IPS DF 19.7 (cell line): ENCODE measurements around the gene PRKAG1.
A peak's percentile ranks its signal among the peaks of the same experiment; 100 is the strongest.
"Not testable (repeated sequence)": the region's sequence is repeated elsewhere in the genome, so short reads cannot be mapped to it uniquely, and the experiment has no call there.

Experiments used
- DNase-seq: peaks from one replicate; pipeline ENCODE4 v3.0.0-alpha.2; 2013; ENCODE audit warnings: low read depth, low spot score

PRKAG1 gene

DNA sequence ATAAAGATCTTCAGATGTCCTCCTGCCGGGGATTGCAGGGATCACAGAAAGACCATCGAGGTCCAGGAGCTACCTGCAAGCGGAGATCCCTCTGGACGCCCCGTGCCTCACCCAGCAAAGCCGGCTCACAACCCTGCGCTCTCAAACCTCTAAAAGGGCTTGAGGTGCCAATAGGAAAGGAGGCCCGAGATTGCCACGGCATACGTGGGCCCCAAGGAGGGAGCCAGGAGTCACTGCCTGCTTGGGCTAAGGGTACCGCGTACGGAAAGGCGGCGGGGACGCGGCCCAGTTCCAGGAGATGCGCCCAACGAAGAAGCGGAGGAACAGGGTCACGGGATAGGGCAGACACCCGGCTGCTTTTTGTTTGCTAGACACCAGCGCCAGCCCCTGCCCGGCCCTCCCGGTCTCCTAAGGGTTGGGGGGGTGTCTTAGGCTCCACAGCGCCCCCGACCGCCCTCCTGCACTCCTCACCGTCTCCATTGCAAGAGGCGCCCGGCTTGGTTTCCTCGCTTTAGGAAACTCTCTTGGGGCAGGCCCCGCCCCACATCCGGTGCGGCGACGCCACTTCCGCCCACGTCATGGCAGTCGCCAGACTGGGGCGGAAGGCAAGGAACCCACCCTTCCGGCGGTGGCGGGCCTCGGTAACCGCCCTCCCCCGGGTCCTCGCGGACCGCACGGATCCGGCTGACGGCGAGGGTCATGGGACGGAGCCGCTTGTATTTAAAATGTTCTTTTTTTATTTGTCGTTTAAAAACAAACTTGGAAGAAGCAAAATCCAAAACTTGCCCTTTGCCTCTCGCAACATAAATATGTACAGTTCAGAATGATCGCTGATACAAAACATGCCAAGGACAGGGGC lies at the start of gene PRKAG1:
Gene PRKAG1, minus strand, starts transcription at position 516 of the 859 bp plus-strand sequence. Its CDS starts 36 bp downstream, at position 480.
- peak; percentile 90 for DNase-seq

DNA sequence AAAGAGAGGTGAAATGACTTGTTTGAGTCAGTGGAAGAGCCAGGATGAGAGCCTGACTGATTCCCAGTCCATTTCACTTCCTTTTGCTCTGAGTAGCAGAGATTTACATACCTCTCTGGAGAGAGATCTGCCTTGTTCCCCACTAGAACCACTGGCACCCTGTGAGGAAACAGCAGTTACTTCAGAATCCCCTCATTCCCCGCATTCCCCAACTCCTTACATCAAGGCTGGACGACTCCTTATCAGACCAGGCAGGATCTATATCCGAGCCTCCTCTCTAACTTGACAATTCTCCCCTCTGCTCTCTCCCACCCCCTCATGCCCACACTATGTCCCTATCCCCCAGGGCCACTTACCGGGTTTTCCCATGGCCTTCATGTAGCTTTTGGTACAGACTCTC lies 47.5 kb upstream of the PRKAG1 start:
- no peak for DNase-seq

DNA sequence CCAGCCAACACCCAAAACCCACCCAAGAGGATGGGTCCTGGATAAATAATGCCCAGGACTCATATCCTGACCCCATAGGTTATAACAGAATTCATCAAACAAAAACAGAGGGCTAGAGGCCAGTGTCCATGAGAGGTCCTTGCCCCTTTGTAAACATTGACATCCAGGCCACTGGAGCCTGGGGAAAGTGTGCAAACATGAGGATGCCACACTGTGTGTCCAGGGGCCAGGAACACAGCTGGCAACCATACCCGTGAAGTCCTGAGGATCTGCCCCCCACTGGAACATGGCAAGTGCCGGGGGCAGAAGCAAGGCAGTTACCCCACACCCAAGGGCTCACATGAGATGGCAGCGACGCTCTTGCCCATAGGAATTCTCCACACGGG lies 46.2 kb upstream of the PRKAG1 start:
- DNase-seq: no peak

DNA sequence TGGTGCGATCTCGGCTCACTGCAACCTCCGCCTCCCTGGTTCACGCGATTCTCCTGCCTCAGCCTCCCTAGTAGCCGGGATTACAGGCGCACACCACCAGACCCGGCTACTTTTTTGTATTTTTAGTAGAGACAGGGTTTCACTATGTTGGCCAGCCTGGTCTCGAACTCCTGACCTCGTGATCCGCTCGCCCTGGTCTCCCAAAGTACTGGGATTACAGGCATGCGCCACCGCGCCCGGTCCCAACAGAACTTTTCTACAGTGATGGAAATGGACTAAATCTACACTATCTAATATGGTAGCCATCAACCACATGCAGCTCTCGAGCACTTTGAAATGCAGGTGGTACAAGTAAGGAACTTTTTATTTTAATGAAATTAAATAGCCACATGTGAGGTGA lies 43.3 kb upstream of the PRKAG1 start:
- DNase-seq: not testable (repeated sequence)

DNA sequence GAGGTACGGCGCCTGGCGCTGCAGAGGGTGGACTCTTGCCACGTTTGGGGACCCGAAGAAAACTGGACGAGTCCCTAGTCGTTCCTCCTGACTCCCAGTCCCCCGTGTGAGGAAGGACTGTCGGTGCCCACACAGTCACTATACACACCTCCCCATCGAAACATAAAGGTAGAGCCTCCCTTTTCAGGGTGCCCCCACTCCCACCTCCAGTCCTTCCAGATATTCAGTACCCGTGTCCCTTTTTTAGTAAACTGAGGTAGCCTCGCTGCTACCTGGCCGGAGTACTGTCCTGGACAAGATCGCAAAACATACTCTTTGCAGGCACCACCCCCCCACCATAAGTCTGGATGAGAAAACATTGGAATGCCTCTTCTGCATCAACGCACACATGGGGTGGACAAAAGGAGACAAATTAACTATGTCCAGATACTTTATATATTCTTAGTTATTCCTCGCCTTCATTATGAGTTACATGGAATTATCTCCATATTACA lies 42.6 kb upstream of the PRKAG1 start:
- no peak for DNase-seq

DNA sequence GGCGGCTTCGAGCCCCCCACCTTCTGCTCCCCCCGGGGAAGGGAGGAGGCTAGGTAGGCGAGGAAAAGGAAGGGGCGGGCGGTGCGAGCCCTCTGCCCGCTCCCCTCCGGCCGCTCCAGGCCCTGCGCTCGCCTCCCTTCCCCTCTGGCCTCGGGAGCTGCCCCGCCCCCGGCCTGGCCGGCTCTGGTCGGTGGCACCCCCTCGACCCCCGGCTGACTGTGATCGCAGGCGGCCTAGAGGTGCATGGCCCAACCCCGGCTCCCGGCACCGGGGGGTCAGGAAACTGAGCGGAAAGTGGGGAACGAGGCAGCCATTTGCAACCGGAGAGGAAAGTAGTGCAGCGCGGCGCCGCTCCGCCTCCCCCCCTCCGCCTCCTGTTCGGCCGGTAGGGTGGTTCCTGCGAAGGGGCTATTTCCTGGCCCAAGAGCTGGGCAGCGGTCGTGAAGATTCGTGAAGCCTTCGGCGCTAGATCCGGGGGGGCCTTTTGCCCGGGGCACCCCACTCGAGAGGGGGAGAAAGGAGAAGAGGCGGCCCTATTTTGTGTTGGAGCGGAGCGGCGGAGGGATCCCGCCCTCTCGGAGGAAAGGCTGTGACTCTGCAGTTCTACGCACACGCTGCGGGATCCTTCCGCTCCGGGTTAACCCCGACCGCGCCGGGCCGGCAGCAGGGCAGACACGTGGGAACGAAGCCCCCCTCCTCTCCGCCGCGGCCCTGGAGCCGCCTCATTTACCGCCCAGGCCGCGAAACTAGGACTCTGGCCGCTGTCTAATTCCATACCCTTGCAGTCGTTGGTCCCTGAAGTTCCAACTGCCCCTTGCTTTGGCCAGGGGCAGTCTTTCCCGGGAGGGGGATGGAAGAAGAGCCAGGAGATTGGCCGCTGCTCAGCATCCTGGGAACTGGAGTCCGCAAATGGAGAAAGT lies 41.9 kb upstream of the PRKAG1 start, which contains the start of gene KMT2D:
Gene KMT2D, minus strand, starts transcription at position 558 of the 920 bp plus-strand sequence. CDS start 5,470 bp downstream, outside the sequence.
- peak; percentile 93 for DNase-seq

DNA sequence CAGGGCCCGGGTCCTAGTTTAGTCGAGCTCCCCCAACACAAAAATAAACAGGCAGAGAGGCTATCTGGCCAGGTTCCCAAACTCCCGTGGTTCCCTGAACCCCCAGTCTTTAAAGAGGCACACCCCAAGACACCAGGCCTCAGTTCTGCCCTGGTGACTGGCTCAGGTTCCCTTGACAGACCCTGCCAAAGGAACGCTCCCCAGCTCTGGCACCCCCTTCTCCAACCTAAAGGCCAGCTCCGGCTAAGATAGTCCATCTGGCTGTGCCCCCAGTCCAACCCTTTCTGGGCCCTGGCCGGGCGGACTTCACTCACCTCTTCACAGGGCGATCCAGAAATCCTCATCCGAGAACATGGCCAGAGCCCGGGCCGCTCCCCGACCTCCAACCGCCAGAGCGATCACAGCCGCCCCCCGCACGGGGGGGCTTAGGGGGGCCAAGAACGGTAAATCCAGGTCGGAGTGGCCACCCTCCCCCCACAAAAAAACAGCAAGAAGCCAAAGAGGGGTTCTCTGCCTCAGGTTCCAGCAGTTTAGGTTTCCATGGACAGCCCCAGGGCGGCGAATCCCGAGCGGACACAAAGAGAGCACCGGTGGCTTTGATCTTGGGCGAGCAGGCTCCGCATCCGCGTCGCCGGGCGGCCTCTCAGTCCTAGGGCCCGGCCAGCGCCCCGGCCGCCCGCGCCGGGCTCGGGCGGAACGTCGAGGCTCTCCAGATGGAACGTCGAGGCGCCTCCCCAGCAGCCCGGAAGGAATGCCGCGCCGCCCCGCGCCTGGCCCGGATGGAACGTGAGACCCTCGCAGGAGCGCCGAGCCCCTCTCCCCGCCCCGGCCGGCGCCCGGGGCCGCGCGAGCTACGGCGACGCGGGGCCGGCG lies 41.0 kb upstream of the PRKAG1 start:
- DNase-seq: no peak

DNA sequence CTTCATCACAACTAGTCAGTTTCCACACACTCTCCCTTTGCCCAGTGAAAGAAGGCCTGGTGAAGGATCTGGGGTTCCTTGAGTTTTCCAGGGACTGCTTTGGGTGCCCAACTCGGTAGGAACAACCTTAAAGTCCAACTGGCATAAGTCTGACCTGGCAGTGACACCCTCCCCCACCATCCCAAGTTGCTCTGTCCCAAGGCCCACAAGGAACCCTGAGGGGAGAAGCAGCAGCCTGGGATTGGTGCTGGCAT lies 40.4 kb upstream of the PRKAG1 start:
- no peak for DNase-seq

DNA sequence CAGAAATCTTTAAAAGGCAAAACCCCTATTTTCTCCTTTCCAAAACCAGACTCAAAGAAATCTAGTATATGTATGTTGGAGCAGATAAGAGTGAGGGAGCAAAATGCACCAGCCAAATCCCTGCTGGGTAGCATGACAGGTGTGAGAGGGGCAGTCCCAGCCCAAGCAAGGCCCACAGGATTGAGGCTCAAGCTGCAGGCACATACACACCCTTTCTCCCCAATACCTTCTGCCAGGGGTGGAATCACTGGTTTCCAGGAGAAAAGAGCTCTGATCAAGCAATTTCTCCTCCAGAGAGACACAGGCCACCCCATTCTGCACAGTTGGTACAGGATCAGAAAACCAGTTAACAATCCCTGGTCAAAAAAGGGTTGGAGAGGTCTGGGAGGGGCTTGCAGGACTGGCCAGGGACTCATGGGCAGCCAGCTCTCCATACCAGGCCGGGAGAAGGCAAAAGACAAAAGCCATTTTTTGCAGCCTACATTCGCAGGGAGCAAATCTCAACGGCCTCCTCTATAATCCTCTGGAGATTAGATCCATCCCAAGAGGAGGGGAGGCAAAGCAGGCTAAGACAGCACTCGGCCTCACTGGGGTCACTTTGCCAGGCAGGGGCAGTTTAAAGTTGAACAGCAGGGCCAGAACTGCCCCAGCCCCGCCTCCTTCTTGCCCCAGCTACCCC lies 39.9 kb upstream of the PRKAG1 start:
- no peak for DNase-seq

DNA sequence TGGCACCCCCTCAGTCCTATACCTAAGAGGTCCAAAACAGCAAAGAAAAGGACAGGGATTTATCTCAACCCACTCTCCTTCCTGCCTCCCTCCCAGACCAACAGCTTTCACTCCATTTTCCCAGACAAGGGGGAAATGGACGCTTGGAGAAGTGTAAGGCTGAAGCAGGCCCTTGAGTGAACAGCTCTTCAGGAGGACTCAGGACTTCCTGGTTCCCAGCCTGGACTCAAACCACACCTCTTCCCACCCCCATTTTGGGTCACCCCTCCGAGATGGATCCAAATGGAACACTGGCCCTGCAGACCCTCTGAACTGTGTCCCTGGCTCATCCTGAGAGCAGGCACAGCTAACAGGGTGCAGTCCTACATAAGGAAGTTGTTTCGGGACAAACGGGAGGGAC lies 39.3 kb upstream of the PRKAG1 start:
- DNase-seq: no peak

DNA sequence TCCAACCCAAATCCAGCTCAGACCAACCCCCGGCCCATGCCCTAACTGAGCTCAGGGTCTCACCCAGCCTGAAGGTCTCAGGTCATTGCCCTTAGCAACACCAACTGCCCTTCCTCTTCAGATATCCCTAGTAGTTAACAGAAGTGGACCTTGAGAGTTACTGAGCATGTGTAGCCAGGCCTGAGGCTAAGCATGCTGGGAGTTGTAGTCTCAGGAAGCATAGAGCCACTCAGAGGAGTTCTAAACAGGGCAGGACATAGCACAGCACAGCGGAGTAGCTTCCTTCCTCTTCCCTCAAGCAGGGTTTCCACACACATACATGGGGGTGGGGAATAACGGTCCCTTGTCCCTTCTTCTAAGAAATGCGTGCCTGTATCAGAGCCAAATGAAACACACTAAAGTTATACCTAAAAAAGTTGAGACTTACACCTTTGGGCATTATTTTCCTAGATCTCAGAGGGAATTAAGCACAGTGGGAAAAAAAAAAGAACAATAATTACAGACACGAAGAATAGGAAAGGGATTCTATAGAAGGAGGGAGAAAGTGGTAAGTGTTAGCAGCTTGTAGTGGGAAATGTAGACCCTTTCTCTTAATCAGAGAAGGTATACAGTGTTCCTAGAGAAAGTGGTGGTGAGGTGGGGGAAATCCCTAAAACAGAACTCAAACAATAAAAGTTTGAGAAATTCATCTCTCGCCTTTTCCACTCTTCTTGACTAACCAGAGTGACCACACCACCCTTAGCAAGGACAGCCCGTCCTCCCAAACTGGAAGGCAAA lies 37.6 kb upstream of the PRKAG1 start:
- DNase-seq: peak; percentile 75

DNA sequence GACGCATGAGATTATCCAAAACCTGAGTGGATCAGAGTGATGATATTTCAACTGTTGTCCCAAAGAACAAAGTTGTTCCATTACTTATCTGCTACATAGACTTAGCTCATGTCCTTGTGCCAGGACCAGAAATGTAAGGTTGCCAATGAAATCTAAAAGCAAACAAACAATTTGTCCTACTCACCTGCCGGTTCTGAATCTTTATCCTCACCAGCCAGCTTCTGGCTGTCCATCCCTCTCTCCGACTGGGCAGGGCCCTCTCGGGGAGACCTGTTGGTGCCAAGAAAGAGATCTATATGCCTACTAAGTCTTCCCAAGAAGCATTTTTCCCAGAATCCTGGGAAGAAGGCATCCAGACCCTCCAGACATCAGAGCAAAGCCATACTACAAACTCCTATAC lies 36.5 kb upstream of the PRKAG1 start:
- no peak for DNase-seq

DNA sequence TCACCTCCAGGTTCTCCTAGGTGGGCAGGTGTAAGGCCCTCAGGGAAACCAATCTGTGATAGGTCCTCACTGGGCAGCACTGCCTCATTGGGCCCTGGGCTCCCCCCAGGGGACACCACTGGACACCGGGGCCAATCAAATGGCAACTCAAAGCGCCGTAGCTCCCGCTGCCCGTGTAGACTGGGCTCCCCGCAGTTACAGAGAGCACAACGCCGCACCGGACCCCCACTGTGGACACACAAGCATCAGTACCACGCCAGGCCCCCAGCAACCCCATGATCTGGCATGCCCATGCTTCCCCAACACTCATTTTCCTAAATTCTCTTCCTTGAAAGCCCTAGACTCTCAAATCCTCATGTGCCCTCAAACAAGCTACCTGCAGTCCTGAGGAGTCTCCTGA lies 35.9 kb upstream of the PRKAG1 start:
- DNase-seq: no peak

DNA sequence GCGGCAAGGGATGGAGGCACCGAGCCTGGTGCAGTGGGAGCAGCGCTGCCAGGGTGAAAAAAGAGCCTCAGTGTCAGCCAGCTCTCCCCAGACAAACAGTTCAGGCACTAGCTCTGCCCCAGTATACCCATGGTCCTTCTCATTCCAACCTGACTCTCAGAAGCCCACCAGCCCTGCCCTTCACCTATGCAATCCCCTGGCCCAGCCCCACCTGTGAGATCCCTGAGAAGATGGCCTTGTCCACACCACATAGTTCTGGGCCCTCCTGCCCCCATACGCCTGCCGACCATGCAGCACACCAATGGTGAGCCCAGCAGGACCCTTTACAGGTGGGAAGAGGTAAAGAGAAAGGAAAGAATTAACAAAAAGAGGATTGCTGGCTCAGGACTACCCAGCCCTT lies 35.5 kb upstream of the PRKAG1 start:
- no peak for DNase-seq

DNA sequence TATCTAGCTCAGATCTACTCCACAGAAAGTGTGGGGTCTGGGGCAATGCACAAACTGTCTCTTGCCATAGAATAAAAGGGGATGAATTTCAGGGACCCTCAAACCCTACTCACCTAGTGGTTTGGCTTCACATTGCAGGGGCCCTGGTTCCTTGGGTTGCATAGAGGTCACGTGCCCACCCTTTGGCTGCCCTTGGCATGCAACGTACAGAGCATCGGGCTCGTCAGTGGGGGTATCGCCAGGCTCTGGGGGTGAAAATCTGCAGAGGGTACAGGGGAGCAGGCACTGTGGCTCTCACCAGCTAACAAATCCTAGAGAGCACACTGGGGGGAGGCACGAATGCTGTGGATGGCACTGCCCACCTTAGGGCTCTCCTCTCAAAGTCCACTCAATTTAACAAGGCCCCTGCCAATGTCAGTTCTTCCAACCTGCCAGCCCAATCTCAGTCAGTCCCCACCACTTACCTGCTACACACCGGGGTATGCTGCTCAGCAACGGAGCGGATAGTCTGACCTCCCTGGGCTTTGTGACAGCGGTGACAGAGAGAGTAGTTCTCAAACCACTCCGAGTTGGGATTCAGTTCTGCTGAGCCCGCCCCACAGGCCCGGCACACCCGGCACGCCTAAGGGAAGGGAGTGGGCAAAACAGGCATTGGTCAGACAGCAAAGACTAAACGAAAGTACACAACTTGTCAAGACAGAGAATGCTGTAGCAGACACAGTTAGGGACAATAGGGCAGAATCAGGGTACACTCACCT lies 34.1 kb upstream of the PRKAG1 start:
- no peak for DNase-seq

DNA sequence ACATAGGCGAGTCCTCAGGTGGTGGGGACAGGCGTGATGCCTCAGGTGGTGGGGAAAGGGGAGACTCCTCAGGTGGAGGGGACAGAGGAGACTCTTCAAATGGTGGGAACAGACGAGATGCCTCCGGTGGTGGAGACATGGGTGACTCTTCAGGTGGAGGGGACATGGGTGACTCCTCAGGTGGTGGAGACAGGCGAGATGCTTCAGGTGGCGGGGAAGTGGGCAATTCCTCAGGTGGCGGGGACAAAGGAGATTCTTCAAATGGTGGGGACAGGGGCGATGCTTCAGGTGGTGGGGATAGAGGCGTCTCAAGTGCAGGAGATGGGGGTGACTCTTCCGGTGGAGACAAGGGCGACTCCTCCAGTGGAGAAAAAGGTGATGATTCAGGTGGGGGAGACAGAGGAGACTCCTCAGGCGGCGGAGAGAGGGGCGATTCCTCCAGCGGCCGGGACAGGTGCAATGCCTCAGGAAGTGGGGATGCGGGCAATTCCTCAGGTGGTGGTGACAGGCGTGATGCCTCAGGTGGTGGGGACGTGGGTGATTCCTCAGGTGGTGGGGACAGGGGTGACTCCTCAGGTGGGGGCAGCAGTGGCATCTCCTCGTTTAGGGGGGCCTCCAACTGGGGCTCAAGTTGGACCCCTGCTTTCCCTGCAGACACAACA lies 33.3 kb upstream of the PRKAG1 start:
- DNase-seq: no peak

DNA sequence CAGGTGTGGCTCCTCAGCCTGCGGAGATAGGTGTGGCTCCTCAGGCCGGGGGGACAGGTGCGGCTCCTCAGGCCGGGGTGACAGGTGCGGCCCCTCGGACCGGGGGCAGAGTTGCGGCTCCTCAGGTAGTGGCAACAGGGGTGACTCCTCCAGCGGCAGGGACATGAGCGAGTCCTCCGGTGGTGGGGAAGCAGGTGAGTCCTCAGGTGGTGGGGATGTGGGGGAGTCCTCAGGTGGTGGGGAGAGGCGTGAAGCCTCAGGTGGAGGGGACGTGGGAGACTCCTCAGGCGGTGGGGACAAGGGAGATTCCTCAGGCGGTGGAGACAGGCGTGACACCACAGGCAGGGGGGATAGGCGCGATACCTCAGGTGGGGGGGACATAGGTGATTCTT lies 32.8 kb upstream of the PRKAG1 start:
- DNase-seq: no peak

DNA sequence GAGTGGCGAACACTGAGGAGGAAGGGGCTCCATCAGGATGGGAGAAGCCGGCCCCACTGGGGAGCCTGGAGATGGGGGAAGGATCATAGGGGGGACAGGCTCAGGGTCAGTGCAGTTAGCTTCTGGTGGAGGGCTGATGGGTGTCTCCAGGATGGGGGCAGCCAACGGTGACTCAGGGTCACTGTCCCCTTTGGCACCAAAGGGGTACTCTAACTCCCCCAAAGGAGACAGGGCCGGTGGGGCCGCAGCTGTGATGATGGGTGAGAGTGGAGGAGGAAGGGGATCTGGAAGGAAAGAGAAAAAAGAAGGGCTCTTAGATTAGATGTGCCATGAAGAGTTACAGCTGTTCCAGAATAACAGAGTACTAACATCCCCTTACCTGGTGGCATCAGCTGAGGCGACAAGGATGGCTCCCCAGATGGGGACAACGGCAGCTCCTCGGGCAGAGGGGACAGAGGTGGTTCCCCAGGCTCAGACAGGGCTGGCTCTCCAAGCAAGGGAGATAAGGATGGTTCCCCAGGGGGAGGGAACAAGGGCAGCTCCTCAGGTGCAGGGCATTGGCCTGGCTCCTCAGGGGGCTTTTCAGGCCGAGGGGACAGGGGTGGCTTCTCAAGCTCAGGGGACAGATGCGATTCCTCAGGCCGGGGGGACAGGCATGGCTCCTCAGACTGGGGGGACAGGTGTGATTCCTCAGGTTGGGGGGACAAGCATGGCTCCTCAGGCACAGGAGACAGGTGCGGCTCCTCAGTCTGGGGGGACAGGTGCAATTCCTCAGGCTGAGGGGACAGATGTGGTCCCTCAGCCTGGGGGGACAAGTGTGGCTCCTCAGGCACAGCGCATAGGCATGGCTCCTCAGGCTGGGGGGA lies 32.2 kb upstream of the PRKAG1 start:
- no peak for DNase-seq
